Islet of Langerhans (tissue), 1 donor: ENCODE results near the gene GNAI1.

ENCODE experiments used
- FAIRE-seq: peaks from one replicate; lab custom pipeline; 2011; peaks lifted over from hg19 to GRCh38; lab: Jason Lieb, UNC

Gene GNAI1

DNA sequence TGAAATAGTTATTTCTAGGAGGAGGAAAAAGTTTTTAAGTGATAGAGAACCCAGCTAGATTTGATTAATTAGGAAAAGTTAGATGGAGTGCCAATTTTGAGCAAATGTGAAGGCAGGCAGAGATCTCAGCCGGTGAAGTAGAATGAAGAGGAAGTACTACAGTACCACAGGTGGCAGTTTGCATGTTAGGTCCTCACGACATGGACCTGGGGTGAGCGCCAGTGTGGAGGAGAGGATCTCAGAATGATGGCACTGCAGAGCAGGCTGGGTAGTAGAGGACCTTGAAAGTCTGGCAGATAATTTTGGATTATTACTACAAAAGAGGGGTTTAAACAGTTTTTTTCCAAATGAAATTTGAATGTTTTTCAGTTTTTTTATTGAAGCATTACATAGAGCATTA is 81.1 kb downstream of the GNAI1 start:
- FAIRE-seq, result peak; percentile 17

DNA sequence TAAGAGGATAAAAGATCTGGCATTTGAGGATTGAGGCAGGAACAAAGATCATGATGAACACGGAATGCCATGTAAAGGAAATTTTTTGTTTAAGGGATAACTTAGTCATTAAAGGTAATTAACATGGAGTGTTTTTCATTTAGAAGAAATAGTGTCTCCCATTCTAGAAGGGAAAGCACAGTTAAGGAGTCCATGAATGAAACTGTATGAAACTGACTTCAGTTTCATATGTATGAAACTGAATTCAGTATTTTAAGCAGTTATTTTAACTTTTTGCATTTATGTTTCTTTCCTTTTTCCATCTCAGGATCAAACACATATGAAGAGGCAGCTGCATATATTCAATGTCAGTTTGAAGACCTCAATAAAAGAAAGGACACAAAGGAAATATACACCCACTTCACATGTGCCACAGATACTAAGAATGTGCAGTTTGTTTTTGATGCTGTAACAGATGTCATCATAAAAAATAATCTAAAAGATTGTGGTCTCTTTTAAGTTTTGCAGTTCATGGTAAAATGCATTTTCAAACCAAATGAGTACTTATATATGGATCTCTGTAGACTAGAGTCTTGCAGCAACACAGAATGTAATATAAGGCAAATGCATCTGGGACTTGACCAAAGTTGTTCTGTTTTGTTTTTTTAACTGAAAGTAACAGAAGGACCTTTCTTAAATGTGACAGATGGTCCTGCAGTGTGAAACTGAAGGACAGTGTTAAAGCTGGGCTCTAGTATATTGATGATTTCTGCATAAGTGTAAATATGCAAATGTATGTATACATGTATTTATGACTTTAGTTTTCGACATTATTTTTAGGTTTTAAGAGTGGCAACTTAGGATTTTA is 82.6 kb downstream of the GNAI1 start:
- FAIRE-seq, result no peak

DNA sequence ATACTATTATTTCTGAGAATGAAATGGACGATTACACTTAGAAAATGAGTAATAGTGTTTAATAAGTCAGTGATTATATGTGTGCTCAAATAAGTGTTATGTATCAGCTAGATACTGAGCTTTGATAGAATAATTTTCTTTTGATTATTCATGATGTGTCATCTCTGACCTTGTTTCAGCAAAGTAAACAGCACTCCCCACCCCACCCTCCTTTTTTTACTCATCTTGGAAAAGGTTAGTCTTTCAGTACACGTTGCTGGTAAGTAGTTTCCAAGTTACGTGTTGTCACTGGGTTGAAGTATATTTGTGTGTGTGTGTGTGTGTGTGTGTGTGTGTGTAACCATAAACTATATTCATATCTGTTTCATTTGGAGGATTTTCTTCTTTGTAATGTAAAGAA is 84.1 kb downstream of the GNAI1 start:
- peak; percentile 95 for FAIRE-seq

DNA sequence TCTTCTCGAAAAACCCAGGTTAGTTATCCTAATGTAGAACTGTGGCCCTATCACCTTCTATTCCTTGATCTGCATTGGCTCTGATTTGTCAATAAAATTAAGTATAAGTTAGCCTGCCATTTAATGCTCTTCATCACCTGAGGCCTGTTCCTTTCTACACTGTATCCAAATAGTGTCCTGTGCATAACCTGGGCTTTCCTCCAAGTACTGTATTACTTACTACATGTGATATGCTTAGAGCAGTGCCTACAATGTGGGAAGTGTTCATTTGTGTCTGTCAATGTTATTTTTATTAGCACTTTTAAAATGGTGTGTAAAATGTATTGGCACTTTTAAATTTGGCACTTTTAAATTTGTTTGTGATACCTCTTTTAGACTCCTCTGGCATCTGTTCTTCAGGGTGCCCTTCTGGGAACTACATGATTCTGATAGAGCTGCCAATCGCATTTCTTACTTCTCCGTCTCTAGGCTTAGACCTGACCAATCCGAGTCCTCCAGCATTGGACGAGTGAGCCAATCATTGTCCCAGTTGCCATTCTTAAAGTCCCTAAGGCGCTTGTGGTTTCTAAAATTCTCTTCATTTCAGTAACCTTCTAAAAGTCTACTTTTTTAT is 85.5 kb downstream of the GNAI1 start:
- FAIRE-seq, result no peak

DNA sequence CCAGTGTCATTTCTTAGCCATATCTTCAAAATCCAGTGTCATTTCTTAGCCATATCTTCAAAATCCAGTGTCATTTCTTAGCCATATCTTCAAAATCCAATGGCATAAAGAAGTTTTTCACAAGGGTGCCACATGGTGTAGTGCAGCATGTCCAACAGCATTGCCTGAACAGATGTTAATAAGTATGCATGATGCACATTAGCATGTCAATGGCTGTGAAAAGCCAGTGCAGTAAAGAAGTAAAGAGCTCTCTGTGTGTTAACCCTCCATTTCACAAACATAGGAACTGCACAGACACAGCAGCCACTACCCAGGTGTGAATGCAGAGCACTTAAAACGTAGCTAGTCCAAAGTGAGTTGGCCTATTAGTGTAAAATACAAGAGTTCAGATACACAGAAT is 89.8 kb downstream of the GNAI1 start:
- no peak for FAIRE-seq

DNA sequence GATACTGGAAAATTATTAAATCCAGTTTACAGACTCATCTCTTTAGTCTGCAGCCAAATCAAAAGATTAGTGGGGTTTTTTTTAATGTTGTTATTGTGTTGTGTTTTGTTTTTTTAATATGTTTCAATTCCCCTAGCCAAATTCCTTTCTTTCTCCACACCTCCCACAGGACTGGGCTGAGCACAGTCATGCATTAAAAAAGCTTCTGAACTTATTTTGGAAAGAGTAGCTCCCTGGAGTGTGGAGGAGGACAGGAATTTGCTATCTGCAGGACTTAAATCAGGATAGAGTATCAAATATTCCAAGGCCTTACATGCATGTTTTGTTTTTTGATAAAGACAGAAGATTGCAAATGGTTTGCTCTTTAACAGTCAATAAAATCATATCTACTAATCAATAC is 90.7 kb downstream of the GNAI1 start:
- peak; percentile 51 for FAIRE-seq

DNA sequence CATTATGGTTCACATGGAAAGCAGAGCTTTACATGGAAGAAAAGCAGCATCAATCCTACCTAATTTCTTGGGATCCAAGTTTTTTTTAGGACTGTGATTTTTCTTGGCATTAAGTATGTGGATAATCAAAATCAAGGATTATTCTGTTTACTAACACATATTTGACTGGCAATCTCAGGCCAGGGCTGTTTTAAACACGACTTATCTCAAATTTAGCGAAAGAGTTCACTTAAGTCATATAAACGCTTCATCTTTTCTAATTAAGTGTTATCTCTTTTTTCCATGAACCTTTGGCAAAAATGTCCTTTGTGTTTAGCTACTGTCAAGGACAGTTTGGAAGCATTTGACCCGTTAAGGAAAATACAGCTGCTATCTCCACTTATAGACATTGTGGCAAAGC is 92.0 kb downstream of the GNAI1 start:
- no peak for FAIRE-seq

DNA sequence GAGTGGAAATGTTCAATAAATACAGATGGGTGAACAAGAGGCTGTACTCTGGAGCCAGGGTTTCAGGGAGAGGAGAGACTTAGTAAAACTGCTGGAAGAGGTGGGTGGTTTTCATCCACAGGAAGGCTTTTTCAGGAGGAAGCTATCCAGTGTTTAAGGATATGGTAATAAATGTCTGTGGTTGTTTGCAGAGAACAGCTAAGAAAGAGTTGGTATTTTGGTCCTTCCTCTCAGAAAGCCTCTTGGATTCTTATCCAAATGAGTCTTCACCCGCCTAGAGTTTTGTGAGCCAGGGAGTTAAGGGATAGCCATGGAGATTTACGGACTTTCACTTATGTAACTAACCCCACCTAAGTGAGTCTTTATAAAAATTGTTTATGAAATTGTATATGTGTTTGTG is 95.7 kb downstream of the GNAI1 start:
- FAIRE-seq, result no peak

DNA sequence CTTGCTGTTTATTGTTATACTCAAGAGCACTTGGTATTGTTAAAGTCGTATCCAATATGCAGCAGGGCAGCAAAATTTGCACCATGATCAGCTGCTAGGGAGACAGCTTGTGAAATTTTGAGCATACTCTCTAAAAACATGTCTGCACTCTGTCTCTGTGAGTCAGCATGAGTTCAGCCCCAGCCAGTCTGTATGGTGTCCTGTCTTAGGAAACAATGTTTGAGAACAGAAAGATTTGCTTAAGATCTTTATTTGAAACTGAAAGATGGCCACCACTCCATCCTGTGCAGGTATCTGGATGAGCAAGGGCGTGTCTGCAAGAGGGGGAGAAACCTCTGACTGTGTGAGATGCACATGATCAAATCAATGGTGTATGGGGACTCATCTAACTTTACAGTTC is 97.1 kb downstream of the GNAI1 start:
- FAIRE-seq, result no peak

DNA sequence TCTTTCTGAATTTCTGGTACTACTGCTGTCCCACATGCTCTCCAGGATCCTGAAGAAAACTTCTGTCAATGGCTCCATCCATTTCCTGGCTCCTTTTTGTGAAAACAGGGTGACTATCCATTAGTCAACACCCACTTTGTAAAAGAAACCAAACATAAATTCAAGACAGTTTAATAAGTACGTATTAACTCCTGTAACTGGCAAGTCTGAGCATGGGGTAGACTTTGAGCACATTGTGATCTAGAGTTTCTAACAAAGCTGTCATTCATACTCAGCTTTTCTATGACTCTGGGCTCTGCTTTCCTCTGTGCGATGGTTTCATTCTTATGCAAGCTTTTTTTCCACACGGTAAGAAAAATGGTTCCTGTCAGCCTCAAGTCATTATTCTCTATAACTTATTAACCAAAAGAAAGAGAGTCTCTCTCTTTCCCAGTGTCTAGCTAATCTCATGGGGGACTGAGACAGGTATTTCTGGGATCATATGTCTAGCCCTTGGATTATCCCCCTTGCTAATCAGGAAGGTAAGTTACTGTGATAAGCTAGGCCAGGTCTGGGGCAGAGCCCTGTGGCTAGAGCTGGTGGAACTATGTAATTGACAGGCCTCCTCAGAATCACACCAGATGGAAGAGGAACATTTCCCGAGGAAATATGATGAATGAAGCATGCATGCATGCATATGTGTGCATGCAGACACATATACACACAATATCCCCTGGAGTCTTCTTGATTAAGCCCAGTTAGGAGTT is 98.5 kb downstream of the GNAI1 start:
- no peak for FAIRE-seq

DNA sequence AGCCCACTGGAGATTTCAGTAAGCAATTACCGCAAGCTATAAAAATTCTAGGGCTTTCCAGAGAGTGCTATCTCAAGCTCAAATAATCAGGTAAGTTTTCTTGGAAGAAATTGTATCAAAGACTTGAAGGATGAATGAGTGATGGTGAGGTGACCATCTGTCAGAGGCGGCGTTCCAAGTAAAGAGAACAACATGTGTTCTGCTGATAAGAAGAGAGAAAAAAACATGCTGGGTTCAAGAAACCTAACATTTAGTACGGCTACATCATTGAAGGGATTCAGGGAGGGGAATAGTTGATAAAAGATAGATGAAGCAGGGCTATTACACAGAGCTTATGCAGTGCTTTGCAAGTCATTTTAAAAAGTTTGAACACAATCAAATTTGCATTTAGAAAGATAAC is 100.7 kb downstream of the GNAI1 start:
- no peak for FAIRE-seq

DNA sequence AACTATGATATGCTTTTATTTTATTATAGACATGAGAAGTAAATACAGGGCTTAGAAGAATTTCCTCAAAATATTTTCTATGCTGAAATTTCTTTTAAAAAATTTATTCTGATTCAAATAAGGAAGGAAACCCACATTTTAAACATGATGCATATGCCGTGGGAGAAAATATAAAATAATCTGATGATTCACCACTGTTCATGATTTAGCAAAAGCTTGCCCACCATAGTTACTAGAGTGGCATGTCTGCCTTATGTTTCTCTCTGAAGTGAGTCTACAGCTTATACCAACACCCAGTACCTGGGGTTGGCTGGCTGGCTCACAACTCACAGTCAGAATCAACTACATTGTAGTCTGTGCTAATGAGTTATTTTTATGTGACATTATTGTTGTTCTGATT is 102.0 kb downstream of the GNAI1 start:
- no peak for FAIRE-seq

DNA sequence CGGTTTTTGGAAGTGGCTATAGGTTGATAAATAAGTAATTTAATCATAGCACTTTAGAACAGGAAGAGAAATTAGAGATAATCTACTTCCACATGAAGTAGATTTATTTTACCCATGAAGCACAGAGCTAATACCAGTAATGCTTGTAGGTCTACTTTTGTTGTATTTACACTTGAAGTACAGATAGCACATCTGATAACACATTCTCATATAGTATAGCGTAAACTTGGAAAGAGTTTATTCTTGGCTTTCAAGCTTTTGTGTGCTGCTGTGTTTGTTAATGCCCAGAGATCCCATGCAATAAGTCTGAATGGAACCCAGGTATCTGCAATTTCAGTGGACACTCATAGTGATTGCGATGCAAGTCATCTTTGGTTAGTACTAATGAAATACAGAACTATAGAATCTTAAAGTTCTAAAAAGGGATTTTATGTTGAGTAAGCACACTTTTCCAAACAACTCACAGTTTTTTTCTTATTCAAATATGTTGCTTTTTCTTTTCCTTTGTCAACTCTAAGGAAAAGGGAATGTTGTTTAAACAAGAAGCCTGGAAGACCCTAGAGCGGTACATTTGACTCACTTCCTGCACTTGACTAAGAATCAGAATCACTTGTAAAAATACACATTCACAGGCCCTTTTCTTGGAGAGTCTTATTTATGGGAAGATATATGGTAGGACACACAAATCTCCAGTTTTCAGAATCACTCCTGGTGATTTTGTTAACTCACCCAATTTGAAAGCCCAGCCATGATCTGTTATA is 105.8 kb downstream of the GNAI1 start:
- no peak for FAIRE-seq

DNA sequence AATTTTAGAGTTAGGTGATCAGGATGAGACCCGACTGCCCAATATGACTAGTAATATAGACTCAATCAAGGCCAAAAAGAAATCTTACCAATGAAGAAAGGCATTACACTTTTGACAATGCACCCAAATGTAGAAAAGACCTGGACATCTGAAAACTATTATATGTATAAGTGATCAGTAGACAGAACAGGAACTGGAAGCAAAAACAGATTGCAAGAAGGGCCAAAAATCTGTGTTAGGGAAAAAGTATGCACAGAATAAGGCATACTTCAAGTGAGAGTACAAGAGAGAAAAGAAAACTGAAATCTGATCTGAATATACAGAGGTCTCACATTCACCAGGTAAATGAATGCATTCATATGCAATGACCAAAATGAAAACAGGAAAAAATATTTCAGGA is 107.0 kb downstream of the GNAI1 start:
- no peak for FAIRE-seq

DNA sequence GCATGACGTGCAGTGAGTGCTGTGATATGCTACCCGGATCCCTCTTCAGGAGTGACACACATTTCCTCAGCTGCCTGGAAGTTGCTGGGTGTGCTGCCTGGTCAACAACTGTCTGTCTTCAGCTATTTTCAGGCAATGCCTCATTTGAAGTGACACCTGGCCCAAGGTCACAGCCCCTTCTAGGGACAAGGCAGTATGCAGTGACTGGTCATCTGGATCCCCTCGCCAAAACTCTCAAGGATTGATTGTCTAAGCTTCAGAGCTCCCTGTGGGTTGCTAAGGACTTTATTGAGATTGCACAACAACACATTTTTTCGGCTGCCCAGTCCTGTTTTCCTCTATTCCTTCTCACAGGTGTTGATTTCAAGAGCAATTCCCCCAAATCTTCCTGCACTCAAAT is 108.8 kb downstream of the GNAI1 start:
- FAIRE-seq, result no peak

DNA sequence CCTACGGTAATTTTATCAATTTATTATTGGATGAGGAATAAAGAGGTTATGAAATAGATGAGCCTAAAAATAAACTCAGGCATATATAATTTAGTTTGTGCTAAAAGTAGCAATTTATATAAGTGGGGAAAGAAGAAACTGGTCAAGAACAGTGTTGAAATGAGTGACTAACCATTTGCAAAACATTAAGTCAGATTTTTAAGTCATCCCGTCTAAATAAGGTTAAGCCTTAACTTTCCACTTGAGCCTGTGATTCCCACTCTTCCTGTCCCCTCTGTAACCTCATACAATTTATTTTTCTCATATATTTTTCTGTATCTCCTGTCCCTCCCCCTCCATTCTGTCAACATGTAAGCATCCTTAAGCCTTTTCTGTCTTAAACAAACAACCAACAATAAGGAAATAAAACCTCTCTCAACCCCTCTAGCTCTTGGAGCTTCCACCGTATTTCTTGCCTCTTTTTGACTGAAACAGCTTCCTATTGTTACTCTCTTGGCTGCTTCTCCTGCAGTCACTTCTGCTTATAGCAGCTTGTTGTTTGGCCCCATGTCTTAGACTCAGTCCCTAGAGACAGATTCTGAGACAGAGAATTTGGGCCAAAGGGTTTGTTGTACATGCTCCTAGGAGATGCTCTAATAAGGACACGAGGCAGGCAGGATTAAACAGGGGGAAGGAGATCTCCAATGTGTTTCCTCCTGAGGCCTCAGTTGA is 109.7 kb downstream of the GNAI1 start:
- FAIRE-seq, result peak; percentile 85

DNA sequence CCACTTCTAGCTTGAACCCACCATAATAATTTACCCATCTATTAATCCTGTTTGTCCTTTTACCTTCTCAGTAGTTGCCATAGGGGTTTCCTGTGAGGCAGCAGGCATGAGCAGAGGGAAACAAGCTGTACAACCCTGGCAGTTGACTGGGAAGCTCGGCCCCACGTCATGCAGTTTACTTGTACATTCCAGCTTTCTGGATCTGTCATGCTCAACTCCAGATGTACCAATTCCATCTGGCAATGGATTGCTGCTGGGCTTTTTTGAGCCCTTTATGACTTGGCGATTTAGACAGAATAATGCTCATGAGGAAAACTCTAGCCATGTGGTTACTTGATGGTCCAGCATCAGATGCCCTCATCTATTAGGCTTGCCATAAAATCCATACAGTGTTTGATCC is 112.5 kb downstream of the GNAI1 start:
- no peak for FAIRE-seq

DNA sequence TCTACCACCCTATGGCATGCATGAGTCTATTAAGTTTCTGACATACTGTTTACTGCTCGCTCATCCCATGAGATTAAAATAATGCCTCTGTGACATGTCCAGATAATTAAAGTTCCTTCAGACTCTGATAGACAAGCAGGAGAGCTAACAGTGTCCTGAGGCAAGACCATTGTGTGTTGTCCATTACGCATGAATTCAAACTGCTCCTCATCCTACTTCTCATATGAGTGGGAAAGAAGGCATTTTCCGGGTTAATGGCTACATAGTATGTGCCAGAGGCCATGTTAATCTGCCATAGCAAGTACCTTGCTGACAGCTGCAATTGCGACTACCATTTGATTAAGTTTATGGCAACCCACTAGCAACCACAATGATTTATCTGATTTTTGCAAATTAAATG is 113.3 kb downstream of the GNAI1 start:
- no peak for FAIRE-seq

DNA sequence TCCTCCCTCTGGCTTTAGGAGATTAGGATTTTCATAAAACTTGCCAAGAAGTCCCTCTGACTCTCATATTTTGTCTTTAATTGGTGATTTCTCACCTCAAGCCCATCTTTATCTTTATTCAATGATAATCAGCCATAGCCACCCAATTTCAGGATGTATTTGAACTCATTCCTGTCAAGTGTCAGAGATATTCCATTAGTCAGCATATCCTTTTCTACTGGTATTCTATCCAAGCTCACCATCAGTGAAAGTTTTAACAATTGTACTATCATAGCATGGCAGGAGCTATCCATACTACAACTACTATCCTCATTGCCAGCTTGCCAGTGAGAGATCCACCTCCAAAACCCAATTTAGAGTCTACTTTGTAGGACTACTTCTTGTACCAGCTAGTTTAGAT is 114.6 kb downstream of the GNAI1 start:
- no peak for FAIRE-seq

DNA sequence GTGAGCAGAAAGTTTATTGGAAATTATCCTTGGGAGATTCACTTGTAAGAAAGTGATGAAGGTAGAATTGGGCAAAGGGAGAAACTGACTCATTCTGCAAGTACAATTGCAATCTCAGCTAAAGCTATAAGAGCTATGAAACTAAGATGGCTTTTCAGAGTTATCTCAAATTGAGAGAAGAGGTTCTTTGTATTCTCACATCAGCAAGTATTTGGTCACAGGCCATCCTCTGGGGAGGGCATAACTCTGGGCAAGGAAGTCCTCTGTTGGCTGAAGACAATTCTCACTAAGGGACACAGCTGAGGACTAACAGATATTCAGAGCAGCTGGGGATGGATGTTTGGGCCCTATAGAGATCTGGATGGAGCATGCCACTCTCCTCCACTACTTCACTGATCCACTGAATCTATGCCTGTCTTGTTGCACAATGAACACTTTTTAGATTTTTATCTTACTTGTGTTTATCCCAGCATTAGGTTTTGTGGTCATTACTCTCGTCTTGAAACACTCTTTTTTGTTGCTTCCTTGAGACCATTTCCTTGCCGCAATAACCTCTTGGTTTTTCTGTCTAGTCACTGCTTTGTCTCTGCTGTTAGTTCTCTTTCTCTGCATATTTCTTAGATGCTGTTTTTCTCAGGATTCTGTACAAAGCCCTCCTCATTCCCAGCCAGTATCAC is 115.1 kb downstream of the GNAI1 start:
- no peak for FAIRE-seq

DNA sequence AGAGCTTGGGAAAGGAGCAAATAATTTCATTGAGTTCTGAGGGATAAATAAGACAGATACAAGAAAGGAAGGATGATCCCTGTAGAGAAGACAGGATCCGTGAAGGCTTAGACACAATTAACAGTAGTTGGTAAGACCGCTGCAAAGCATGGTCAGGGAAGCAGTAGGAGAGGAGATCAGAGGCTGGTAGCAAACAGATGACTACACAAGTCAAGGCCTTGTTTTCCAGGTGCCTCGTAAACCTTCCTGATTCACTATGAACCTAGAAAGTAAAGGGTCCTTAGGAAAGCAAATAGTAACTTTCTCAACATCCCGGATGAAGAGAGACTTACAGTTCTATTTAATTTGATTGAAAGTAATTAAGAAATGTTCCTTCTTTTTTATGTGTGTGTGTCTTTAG is 118.6 kb downstream of the GNAI1 start:
- FAIRE-seq, result no peak
